Measurements from ENCODE around the gene MDFIC2.

- TF ChIP-seq POLR2A (IDR thresholded peaks at IDR 0.05; ENCODE audit: low read length) (no peak), SREBF2 (IDR thresholded peaks at IDR 0.05) (no peak), RNF2 (IDR thresholded peaks at IDR 0.05; ENCODE audit: borderline replicate concordance, low read depth) (no peak)
These were observed 70.0 kb downstream of the MDFIC2 start for GRCh38 chr3:70242297-70242882.
